Posterior vena cava (tissue), 2 donors: ENCODE measurements around the gene TMTC3. TPM values are rescaled to one million over a fixed set of nuclear protein-coding genes. Genes with fewer than 3 reads are reported as not detected.

Experiments
- DNase-seq: peaks from one replicate; pipeline ENCODE4 v3.0.0-alpha.2; 2020; ENCODE audit warnings: low spot score
- intact Hi-C, 2 donors: fragments of 100-400 bp; cut with DNase I; formaldehyde crosslinking; loops; one replicate each; pipeline versions ENCODE4 v1.14.1 to v1.14.2; 2022 to 2023
- total RNA-seq, 2 donors: library from RNA; stranded (reverse); fragmentation: NEBNext Ultra II Directional; extraction: Animal tissue kit (Norgen Biotek cat#: 25700); gene quantifications; one replicate each; pipeline ENCODE4 v1.2.1, GENCODE V29; 2021
- donor health status: DM: yes; HTN: yes; CAD: no.
- donor health status: DM: yes; HTN: yes; CAD: no.

The TMTC3 gene
- total RNA-seq, 2 donors from 2014 or later: 26.3 to 29.2 TPM

- DNase-seq: no peak
- intact Hi-C loops: no loop called here
Measured at GRCh38 chr12:88153959-88154358, 11.9 kb downstream of the TMTC3 start.

GRCh38 chr12:88156075-88156654 is 14.1 kb downstream of the TMTC3 start:
- DNase-seq: no peak
- intact Hi-C loops: no loop called here

GRCh38 chr12:88163371-88163770 is 21.3 kb downstream of the TMTC3 start:
- intact Hi-C loops: no loop called here
- no peak for DNase-seq

DNA sequence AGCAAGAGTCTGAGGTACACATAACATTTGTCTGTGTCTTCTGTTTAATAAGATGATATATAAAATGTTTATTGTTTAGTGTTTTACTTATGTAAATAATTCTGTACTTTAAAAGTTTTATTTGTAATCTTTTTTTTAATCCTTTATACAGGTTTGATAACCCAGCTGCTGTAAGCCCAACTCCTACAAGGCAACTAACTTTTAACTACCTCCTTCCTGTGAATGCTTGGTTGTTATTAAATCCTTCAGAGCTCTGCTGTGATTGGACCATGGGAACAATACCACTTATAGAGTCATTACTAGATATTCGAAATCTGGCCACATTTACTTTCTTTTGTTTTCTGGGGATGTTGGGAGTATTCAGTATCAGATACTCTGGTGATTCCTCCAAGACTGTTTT is 24.1 kb downstream of the TMTC3 start:
- intact Hi-C loops: no loop called here
- DNase-seq: no peak

DNA sequence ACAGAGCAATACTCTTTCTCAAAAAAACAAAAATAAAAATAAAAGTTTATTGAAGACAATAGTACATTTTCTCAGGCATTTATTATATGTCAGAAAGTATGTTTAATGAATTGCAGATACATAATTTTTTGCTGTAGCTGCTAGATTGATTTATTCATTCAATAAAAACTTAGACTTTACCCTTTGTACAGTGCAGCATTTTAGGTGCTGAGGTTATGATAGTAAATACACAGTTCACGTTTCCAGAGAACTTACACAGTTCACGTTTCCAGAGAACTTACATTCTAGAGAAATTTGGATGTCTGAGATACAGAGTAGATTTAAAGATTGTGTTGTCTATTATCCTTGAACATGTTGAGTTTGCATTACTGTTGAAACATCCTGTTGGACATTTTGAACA is 25.3 kb downstream of the TMTC3 start:
- no peak for DNase-seq
- intact Hi-C loops: no loop called here

GRCh38 chr12:88172844-88173407 is 30.8 kb downstream of the TMTC3 start:
- intact Hi-C loops: no loop called here

GRCh38 chr12:88175544-88175943 is 33.4 kb downstream of the TMTC3 start:
- intact Hi-C loops: no loop called here

More at GRCh38 chr12:88172844-88173407, 30.8 kb downstream of the TMTC3 start:
- DNase-seq: no peak

GRCh38 chr12:88179436-88180014 is 37.4 kb downstream of the TMTC3 start:
- no peak for DNase-seq

More at GRCh38 chr12:88175544-88175943, 33.4 kb downstream of the TMTC3 start:
- DNase-seq: no peak

GRCh38 chr12:88181881-88182280 is 39.8 kb downstream of the TMTC3 start:
- no peak for DNase-seq
- intact Hi-C loops: no loop called here

More at GRCh38 chr12:88179436-88180014, 37.4 kb downstream of the TMTC3 start:
- intact Hi-C loops: no loop called here

- intact Hi-C loops: no loop called here
- DNase-seq: no peak
Measured at GRCh38 chr12:88182416-88182815, 40.3 kb downstream of the TMTC3 start.

GRCh38 chr12:88184196-88184595 is 42.1 kb downstream of the TMTC3 start:
- intact Hi-C loops: no loop called here
- DNase-seq: no peak

- intact Hi-C loops: no loop called here
- no peak for DNase-seq
Measured at GRCh38 chr12:88185279-88185678, 43.2 kb downstream of the TMTC3 start.

DNA sequence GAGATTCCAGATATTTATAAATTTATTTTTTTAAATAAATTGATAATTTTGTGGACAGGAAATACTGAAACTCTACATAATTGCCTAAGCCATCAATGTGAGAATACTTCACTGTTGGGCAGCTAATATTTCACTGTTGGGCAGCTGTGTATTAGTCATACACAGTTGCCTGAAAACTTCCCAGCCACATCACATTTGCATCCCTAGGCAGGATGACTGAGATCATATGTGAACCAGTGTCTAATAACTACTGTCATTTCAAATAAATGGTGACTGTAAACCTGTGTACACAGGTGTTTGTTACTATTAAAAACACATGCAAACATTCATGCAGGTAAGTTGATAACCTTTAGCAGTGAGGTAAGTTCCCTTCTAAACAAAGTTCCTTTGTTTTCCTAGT is 43.9 kb downstream of the TMTC3 start:
- no peak for DNase-seq
- intact Hi-C loops: no loop called here

DNA sequence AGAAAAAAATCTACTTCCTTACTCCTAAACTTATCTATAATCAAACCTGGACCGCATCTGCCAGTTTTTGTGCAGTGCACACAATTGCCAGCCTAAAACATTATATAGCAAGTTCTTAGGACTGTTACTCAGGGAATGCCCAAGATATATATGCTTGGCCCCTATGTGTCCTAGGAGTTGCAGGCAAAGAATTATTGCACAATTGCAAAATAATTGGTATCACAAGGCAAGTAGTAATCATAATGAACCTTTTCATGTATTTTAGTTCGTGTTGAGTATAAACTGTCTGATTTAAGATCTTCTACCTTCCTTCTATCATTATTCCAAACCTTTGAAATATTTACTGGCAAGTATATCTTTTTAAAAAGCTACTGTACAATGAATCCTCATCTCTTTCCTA is 45.5 kb downstream of the TMTC3 start:
- no peak for DNase-seq
- intact Hi-C loops: no loop called here

GRCh38 chr12:88188180-88188579 is 46.1 kb downstream of the TMTC3 start:
- intact Hi-C loops: no loop called here
- no peak for DNase-seq

DNA sequence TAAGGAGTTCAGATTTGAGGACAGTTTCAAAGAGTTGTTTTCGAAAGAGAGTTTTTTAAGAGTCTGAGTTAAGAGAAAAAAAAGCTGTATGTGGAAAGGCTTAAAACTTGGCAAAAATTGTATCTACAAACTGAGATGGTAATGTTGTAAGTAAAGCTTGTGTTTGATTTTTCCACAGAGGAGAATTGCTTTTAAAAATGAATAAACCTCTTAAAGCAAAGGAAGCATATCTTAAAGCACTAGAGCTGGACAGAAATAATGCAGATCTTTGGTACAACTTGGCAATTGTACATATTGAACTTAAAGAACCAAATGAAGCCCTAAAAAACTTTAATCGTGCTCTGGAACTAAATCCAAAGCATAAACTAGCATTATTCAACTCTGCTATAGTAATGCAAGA is 50.3 kb downstream of the TMTC3 start:
- intact Hi-C loops: no loop called here

GRCh38 chr12:88194868-88195267 is 52.8 kb downstream of the TMTC3 start:
- intact Hi-C loops: no loop called here

More for the DNA sequence above, 50.3 kb downstream of the TMTC3 start:
- no peak for DNase-seq

DNA sequence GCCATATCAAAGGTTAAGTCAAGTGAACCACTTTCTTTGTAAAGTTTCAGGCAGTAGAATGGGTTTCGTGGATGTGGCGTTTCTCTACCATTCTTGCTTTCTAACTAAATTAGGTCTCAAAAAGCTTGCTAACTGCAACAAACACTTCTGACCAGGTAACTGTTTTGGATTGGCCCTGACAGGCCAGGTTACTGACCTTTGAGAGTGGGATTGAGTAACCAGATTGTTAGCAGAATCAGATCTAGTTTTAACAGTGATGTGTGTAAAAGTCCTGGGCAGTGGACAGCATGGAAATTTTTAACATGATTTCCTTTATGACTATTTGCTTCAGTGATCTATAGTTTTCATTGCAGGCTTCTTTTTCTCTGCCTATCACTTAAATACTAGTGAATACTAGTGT is 57.9 kb downstream of the TMTC3 start:
- intact Hi-C loops: no loop called here
- DNase-seq: no peak

More at GRCh38 chr12:88194868-88195267, 52.8 kb downstream of the TMTC3 start:
- DNase-seq: no peak

GRCh38 chr12:88202500-88202899 is 60.4 kb downstream of the TMTC3 start:
- no peak for DNase-seq
- intact Hi-C loops: no loop called here

DNA sequence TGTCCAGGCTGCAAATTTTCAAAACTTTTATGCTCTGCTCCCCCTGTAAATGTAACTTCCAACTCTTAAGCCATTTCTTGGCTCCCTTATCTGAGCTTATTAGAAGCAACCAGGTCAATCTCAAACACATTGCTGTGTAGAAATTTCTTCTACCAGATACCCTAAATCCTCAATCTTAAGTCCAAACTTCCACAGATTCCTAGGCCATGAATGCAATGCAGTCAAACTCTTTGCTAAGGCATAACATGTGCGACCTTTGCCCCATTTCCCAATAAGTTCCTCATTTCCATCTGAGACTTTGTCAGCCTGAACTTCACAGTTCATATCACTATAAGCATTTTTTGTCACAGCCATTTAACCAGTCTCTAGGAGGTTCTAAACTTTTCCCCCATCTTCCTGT is 64.5 kb downstream of the TMTC3 start:
- no peak for DNase-seq
- intact Hi-C loops: no loop called here
